ENCODE data around the gene RPL35A. TPM values are rescaled to one million over a fixed set of nuclear protein-coding genes. Genes with fewer than 3 reads are reported as not detected.

RPL35A gene
- total RNA-seq, 1 donor from 2014 or later = 371 TPM

DNA sequence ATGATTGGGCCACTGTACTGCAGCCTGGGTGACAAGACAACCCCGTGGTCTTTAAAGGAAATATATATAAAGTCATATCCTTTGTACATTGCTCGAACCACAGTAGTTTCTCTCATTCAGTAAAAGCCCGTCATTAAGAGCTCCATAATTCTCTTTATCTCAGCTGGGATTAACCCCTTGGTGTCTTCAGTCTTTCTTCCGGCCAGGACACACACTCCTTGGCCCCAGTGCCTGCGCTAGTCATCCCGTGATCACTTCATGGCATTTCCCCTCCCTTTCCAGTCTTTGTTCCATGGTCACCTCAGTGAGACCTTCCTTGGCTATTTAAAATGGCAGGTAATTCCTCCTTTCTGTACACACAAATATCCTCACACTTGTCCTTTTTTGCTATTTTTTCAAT is 3.3 kb downstream of the RPL35A start:
- TF ChIP-seq POLR2AphosphoS5 (IDR thresholded peaks at IDR 0.05; ENCODE audit: insufficient read depth in 1 of 2, low read depth in 1 of 2) (no peak), POLR2A (IDR thresholded peaks at IDR 0.05) (no peak)
- TF ChIP-seq, protein P1, sequence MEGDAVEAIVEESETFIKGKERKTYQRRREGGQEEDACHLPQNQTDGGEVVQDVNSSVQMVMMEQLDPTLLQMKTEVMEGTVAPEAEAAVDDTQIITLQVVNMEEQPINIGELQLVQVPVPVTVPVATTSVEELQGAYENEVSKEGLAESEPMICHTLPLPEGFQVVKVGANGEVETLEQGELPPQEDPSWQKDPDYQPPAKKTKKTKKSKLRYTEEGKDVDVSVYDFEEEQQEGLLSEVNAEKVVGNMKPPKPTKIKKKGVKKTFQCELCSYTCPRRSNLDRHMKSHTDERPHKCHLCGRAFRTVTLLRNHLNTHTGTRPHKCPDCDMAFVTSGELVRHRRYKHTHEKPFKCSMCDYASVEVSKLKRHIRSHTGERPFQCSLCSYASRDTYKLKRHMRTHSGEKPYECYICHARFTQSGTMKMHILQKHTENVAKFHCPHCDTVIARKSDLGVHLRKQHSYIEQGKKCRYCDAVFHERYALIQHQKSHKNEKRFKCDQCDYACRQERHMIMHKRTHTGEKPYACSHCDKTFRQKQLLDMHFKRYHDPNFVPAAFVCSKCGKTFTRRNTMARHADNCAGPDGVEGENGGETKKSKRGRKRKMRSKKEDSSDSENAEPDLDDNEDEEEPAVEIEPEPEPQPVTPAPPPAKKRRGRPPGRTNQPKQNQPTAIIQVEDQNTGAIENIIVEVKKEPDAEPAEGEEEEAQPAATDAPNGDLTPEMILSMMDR (IDR thresholded peaks at IDR 0.05) = no peak
- H3K27ac ChIP-seq = no peak overlapping the region
- H3K4me1 ChIP-seq = peaks cover 48% of the 10 kb centered on the region
- DNase-seq (ENCODE audit: extremely low spot score in 2 of 2) = no peak
- H3K27me3 ChIP-seq = no peaks in the 10 kb centered on the region
- no peak overlapping the region for H3K4me3 ChIP-seq
- no peaks in the 10 kb centered on the region for H3K9me3 ChIP-seq
- intact Hi-C loops (cut with DNase I) = no loop called here
- peaks cover 0 to 56% of the 10 kb centered on the region in 2 donors for H3K36me3 ChIP-seq

DNA sequence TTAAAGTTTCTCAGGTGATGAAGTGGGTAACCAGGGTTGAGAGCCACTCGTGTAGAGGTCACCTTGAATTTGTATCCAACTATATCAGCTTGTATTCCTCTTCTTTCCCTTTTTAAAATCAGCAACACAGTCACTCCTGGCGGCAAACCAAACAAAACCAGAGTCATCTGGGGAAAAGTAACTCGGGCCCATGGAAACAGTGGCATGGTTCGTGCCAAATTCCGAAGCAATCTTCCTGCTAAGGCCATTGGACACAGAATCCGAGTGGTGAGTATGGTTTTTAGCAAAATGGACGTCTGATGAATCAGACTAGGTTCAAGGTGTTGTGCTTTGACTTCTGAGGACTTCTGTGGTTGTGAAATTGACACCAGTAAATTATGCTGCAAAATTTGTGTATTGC is 3.9 kb downstream of the RPL35A start:
- Histone ChIP-seq H3K36me3 (peaks cover 0 to 56% of the 10 kb centered on the region in 2 donors), H3K4me3 (no peak overlapping the region), H3K27me3 (no peaks in the 10 kb centered on the region), H3K27ac (no peak overlapping the region), H3K4me1 (peaks cover 53% of the 10 kb centered on the region), H3K9me3 (no peaks in the 10 kb centered on the region)
- intact Hi-C loops (cut with DNase I) = no loop called here
- no peak for DNase-seq (ENCODE audit: extremely low spot score in 2 of 2)
- TF ChIP-seq, protein P1 (IDR thresholded peaks at IDR 0.05) = no peak
- TF ChIP-seq POLR2A (IDR thresholded peaks at IDR 0.05) (no peak), POLR2AphosphoS5 (IDR thresholded peaks at IDR 0.05; ENCODE audit: insufficient read depth in 1 of 2, low read depth in 1 of 2) (no peak)

DNA sequence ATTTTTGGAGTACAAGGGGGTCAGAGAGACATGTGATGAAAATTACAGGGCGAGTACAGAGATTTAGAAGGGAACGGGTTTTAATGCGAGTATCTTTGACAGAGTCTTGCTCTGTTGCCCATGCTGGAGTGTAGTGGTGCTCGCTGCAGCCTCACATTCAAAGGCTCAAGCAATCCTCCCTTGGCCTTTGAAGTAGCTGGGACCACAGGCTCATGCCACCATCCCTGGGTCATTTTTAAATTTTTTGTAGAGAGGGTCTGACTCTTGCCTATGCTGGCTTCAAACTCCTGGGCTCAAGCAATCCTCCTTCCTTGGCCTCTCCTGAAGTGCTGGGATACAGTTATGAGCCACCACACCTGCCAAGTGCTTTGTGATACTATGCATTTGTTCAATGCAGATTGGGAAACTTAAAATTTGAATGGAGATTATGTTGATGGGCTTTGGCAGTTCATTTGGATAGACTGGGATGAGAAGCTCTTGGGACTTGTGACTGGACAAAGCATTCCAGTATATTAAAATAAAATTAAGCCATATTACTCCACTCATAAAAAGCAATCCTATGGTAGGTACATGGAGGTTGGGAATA is 6.0 kb downstream of the RPL35A start:
- intact Hi-C loops (cut with DNase I) = no loop called here
- H3K9me3 ChIP-seq = no peaks in the 10 kb centered on the region
- no peaks in the 10 kb centered on the region for H3K27me3 ChIP-seq
- H3K4me3 ChIP-seq = no peak overlapping the region
- H3K27ac ChIP-seq = no peak overlapping the region
- TF ChIP-seq POLR2AphosphoS5 (IDR thresholded peaks at IDR 0.05; ENCODE audit: insufficient read depth in 1 of 2, low read depth in 1 of 2) = no peak
- TF ChIP-seq, protein P1 (IDR thresholded peaks at IDR 0.05) = no peak
- no peak for TF ChIP-seq POLR2A (IDR thresholded peaks at IDR 0.05)
- DNase-seq (ENCODE audit: extremely low spot score in 2 of 2) = no peak
- H3K36me3 ChIP-seq = peaks cover 0 to 56% of the 10 kb centered on the region in 2 donors
- peaks cover 54% of the 10 kb centered on the region for H3K4me1 ChIP-seq

DNA sequence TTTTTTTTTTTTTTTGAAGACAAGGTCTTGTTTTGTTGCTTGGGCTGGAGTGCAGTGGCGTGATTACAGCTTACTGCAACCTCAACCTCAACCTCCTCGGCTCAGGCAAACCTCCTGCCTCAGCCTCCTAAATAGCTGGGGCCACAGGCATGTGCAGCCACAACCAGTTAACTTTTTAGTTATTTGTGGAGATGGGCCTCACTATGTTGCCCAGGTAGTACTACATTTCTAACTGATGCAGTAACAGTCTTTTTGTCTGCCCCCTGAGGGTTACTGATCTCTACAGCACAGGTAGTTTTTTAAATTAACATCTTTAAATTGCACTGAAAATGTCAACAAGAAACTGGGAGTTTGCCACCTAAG is 6.6 kb downstream of the RPL35A start:
- TF ChIP-seq POLR2A (IDR thresholded peaks at IDR 0.05) = no peak
- no peak for TF ChIP-seq POLR2AphosphoS5 (IDR thresholded peaks at IDR 0.05; ENCODE audit: insufficient read depth in 1 of 2, low read depth in 1 of 2)
- TF ChIP-seq, protein P1 (IDR thresholded peaks at IDR 0.05) = no peak
- no peak for DNase-seq (ENCODE audit: extremely low spot score in 2 of 2)
- no peak overlapping the region for H3K27ac ChIP-seq
- H3K27me3 ChIP-seq = no peaks in the 10 kb centered on the region
- H3K36me3 ChIP-seq = peaks cover 0 to 53% of the 10 kb centered on the region in 2 donors
- no peaks in the 10 kb centered on the region for H3K9me3 ChIP-seq
- intact Hi-C loops (cut with DNase I) = no loop called here
- H3K4me1 ChIP-seq = peaks cover 54% of the 10 kb centered on the region
- no peak overlapping the region for H3K4me3 ChIP-seq

DNA sequence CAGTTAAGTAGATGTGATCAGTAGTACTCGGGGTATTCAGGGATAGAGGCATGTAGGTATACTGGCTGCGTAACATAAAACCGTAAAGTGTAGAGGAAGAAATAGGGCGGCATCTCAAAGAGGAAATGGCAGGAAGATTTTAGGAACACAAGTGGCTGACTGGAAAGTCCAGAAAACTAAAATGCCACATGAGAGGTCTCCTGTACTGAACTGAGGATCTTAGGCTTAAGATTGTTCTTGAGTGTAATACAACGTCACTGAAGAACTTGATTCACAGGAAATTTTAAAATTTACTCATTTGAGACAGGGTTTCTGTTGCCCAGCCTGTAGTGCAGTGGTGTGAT is 7.8 kb downstream of the RPL35A start:
- Histone ChIP-seq H3K4me3 (no peak overlapping the region), H3K27ac (no peak overlapping the region), H3K9me3 (no peaks in the 10 kb centered on the region), H3K4me1 (peaks cover 42% of the 10 kb centered on the region), H3K36me3 (peaks cover 0 to 41% of the 10 kb centered on the region in 2 donors), H3K27me3 (no peaks in the 10 kb centered on the region)
- TF ChIP-seq, protein P1 (IDR thresholded peaks at IDR 0.05) = no peak
- TF ChIP-seq POLR2AphosphoS5 (IDR thresholded peaks at IDR 0.05; ENCODE audit: insufficient read depth in 1 of 2, low read depth in 1 of 2) (no peak), POLR2A (IDR thresholded peaks at IDR 0.05) (no peak)
- no peak for DNase-seq (ENCODE audit: extremely low spot score in 2 of 2)
- intact Hi-C loops (cut with DNase I) = no loop called here
